Fibroblast of peridontal ligament (primary cell): Measurements from ENCODE around the gene ASTN2.

Experiments
- DNase-seq: peaks from one replicate; pipeline ENCODE4 v3.0.0-alpha.2; 2010; ENCODE audit errors: extremely low read depth

ASTN2 gene

DNA sequence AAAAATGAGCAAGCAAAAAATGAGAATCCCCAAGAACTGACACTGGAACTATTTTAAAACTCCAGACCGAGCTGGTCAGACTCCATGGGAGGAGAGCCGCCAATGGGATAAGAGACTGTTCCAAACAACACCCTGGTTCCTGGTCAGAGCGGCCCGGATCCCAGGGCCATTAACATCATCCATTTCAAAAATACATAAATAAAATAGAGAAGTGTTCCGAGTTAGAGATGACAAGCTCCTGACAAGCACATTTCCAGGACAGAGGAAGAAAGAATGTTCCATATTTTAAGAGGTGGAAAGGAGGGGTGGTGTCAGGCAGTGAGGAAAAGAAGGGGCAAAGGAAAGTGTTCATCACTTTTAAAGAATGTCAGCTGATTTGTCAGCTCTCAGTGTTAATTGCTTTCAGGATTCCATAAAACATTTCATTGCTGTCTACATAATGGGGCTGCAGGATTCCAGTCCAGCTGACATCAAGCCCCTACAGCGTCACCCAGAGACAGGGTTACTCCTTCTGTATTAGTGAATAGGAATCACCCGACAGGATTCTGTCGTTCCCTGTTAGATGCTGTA, 930.3 kb downstream of the ASTN2 start:
- DNase-seq, result no peak

DNA sequence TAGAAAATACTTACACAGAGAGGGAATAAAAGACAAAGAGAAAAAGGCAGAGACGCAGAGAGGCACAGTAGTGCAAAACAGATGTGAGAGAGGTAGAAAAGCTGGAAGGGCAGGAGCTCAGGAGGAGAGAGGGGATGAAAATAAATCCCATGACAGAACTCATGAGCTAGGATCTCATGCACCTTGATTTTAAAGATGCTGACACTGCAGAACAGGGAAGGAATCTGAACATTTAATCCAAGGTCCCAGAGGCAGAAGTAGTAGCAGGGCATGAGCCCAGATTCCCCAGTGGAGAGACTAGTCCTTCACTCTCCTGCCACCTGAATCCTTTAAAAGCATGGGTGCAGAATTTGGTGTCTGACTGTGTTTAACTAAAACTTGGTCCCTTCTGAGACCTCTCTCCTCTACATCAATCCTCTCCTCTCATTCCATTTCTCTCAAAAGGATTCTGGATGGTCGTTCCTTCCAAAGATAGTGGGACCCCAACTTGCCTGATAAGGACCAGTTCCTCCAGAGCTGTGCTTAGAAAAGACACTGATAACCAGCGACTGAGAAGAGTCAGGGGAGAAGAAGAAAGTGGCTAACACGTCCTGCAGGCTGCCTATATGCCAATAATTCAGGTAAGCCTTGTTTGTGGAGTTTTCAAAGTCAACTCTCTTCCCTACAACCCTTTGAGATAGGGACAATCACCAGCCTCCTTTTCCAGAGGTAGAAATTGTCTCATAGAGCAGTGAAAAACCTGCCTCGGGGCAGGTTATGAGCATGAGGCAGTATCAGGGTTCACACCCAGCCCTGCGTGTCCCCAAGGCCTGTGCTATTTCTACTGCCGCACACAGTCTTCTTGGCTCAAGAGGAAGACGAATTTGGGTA, 931.0 kb downstream of the ASTN2 start:
- no peak for DNase-seq

DNA sequence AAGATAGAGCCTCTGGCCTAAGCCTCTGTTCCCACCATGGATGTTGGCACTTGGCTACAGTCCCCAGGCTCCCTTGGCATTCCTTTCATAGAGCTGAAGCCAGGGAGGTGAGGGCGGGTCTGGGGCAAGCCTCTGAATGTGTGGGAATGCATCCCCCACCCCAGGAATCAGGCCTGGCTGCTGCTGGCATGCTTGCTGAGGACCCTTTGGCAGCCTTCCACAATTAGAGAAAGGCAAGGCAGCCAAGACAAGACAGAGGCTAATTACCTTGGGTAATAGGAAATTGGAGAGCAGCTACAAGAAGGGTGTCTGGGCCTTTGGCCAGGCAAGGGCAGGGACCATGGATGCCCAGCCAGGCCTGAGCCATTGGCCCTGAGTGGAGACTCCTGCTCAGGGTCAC, 932.1 kb downstream of the ASTN2 start:
- DNase-seq, result no peak

DNA sequence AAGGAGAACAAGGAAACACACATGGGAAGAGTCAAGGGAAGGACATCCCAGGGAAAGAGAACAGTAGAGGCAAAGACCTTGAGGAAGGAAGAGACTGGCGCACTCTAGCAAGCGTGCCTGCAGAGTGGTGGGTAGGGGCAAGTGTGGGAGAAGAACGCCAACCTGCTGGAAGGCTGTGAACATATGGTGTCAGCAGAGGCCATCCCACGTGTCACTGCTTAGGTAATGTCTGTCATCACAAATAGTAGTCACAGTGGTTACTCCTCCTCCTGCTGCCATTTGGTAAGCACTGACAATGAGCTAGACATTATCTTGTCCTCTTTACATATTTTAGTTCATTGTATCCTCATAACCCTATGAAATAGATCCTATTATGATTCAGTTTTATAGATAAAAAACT, 934.2 kb downstream of the ASTN2 start:
- DNase-seq, result no peak

DNA sequence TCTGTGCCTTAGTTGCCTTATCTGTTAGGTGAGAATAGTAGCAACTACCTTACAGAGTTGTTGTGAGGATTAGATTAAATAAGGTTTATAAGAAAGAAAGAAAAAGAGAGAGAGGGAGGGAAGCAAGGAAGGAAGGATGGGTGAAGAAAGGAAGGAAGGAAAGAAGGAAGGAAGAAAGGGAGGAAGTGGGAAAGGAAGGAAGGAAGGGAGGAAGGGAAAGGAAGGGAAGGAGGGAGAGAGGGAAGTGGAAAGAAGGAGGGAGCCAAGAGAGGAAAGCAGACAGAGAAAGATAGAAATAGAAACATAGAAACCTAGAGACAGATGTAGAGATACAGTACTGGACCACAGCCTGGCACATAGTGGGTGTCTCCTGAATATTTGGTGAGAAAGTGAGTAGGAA, 934.9 kb downstream of the ASTN2 start:
- DNase-seq, result no peak

DNA sequence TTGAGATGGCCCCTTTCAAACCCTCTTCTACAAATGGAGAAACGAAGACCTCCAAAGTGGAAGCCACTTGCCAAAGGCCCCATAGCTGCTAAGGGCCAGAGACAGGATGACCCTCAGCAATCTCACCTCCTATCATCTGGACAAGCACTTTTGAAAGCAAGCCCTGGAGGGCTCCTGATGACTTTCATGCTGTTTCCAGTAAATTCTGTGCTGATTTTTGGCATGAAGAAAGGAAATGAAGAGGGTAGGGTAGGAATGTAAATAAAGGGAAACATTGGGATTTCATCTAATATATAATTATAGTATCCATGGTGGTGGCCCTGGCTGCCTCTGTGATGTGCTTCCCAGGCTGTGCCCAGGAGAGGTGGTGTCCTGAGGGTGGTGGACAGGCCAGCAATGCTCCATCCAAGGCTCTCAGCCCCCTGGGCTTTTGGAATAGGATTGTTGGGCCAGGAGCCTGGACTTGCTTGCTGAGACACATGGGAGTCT, 935.8 kb downstream of the ASTN2 start:
- DNase-seq, result peak; percentile 60

DNA sequence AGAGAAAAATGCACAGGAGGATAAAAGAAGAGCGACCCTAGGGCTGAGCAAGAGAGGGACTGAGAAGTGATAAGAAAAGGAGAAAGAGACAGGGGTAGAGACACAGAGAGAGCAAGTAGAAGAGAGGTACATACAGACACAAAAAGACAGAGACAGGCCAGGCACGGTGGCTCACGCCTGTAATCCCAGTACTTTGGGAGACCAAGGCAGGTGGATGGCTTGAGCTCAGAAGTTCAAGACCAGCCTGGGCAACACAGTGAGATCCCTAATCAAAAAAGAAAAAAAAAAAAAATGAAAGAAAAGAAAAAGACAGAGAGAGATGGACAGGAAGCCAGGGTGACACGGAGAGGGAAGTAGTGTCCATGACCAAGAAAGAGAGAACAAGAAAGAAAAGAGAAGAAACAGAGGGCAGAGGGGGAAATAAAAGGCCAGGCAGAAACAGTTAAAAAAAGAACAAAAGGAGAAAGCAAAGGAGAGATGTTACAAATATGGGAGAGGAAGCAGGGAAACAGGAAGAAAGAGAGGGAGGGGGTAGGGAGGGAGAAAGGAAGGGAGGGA, 937.2 kb downstream of the ASTN2 start:
- DNase-seq, result no peak

DNA sequence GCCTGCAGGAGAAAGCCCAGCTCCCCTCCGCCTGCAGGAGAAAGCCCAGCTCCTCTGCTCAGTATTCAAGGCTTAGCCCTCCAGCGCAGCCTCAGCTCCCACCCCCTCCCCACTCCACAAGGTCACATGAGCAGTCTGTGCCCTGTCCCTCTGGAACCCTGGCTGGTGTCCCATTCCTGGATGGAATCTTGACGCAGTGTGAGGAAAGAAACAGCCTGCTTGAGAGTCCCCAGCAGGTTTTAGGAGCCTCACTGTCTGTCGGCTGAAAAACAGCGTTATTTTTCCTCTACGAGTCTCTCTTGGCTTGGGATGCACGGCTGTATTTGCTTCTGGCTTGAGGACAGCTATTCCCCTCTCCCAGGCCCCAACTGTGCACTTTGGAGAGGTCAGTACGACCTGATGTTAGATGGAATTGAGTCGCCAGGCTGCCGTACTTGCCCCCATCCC, 937.9 kb downstream of the ASTN2 start:
- DNase-seq, result no peak

DNA sequence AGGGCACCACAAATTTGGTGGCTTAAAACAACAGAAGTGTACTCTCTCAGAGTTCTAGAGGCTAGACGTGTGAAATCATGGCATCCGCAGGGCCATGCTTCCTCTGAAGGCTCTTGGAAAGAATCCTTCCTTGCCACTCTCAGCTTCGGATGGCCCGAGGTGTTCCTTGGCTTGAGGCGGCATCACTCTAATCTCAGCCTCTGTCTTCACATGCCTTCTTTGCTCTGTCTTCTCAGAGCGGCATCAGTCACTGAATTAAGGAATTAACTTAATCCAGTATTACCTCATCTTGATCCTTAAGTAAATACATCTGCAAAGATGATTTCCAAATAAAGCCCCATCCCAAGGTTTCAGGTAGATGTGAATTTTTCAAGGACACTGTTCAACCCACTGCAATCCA, 938.9 kb downstream of the ASTN2 start:
- no peak for DNase-seq

DNA sequence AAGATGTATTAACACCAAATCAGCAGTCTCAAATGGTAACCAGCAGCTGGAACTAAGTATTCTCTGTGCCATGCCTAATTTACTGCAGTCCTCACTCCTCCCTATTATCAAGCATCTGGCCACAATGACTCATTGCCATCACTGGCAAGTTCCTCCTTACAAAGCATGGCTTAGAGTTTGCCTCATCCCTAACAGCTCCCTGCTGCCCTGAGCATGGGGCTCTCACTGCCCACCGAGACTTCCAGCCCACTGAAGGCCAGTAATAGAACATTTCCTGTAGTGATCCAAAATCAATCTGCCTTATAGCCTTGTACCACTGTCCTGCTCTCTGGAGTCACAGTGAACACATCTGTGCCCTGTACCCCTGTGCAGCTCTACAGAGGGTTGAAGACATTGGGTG, 939.7 kb downstream of the ASTN2 start:
- DNase-seq, result peak; percentile 74

DNA sequence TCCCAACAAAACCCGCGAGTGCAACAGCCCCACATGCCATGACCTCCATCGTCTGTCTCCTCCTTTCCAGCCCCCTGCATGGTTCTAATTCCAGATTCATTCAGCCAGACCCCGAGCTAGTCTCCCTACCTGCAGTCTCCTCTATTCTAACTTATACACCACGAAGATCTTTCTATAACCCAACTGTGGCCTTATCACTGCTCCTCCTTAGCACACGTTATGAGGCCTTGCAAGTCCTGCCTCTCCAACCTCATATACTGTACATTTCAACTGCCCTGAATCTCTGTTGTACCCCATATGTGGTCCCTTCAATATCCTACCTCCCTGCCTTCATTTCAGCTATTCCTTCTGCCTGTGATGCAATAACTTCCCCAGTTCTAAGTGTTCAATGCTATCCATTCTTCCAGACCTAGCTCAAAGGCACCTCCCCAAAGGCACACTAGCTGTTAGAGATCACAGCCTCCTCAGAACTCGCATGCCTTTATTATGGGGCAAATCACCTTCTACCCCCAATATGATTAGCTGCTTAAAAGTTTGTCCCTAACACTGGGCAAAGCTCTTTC, 942.8 kb downstream of the ASTN2 start:
- DNase-seq, result no peak

DNA sequence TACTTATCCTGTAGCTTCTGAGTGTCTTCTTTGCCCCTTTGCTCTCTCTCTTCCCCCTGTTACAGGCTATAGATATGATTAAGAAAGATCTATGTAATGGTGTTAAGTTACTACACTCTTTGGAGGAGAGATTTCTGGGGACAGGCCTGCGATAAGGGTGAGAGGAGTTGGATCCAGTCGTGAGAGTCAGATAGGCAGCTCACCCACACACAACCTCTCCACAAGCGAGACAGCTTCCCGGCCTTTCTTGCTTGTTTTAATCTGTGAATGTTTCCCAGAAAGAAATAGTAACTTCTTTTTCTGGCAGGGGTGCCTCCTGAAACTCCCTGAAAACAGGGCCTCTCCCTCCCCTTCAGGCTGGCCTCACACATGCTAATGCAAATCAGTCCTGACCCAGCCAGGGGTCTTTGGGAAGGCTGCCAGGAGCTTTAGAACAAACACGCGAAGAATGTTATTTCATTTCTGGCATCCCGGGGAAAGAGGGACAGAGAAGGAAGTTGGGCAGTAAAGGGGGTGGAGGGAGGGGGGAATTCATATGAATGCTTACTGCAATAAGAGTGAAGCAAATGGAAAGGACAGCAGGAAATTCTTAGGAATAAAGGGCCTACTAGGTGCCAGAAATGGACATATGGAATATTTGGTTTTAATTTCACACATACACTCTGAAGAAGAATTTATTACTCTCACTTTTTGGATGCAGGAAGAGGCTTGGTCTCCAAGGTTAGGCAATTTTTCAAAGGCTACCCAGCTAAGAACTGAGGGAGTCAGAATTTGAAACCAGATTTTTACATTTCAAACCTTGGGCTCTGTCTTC, 943.6 kb downstream of the ASTN2 start:
- DNase-seq, result peak; percentile 82

DNA sequence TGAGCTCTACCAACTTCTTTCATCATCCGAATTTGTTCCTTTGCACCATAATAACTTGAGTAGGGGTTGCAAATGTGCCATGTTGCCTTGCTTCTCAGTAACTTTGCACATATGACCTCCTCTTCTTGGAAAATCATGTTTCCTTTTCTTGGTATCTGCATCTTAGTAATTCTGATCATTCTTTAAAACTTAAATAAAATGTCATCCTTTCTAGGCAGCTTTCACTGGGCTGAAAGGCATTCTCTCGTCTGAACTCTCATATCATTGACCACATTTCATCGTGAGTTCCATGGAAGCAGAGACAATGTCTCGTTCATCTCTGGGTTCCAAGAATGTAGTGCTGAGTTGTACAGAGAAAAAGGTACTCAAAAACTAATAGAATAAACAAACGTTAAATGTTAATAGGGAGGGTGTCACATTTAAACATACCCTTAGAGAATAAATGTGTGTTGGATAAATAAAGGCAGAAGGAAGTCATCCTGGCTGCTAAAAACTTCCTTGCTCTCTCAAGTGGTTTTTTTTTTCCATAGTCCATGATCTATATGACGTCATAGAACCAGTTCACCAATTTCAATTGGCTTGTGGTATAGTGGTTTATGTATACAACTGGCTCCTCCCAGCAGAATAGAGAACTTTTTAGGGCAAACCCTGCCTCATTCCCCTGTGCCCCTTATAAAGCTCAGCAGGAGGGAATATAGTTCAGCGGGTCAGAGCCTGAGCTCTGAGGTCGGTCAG, 945.9 kb downstream of the ASTN2 start:
- DNase-seq, result no peak

DNA sequence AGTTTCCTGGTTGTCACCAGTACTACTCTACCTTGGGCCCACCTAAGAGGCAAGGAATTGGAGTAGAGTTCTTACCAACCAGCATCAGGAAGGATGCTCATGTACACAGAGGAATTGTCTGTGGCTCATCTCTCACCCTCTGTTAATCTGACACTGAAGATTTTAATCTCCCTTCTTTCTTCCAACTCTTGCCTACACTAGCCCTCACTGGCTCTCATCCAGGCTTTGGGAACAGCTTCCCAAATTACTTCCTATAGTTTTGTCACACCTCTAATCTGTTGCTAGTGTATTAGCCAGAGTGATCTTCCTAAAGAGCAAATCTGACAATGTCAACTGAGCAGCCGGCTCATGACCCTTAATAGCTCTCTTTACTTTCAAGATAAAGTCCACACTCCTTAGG, 946.5 kb downstream of the ASTN2 start:
- DNase-seq, result no peak

DNA sequence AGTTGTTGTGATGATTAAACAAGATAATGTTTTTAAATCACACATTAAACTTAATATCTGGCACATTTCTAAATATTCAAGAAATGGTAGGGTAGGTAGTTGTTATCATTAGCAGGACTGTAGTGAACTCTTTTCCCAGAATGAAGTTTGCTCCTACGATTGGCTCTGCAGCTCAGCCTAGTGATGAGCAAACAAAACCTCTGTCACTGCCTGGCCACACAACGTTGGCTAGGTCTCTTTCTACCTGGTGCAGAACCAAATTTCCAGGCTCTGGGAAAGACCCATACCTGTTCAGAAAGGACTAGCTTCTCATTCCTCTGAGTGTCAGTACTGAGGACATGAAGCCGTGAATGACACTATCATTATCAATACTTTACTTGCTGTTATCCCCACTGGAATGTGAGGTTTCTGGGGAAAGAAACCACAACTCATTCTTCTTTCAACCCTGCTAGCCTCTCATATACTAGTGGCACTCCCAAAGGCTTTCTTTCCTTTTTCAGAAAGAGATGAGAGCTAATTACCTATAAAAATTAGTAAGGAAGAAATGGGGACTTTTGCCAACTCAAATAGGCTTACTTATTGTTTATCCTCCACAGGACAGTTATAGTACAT, 947.0 kb downstream of the ASTN2 start:
- DNase-seq, result no peak

DNA sequence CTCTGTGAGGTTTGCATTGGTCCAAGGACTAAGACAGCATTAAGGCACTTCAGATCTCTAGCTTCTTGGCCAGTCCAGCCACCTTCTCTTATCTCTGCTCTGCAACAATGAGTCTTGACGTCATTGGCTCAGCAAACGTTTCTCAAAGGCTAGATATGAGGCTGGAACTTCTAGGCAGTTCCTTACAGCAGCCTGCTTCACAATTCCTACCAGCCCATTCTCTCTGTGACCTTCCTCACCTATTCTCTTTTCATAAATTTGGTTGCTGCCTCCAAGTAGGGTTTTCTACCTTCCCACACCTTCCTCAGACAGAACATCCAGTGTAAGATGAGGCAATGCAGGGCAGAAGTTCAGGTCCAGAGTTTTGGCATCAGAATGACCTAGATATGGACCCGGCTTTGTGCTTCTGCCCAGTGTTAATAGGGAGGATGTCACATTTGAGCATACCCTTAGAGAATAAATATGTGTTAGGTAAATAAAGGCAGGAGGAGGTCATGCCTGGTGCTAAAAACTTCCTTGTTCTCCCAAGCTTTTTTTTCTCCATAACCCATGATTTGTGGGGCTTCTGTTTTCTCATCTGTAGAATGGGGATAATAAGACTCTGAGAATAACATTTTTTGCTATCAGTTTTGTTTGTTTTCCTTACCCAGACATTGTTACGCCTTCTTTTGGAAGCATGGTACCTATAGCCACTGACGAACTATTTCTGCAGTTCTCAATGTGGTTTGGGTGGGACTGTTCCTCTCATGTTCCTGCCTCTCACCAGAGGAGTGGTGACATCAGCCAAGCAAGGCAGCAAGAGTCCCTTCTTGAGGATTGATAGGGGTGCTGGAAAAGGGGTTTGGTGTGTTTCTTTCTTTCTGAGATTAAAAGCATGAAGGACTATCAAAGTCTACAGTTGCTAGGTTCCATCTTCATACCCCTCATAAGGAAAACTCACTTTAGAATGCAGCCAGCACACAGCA, 948.3 kb downstream of the ASTN2 start:
- DNase-seq, result no peak

DNA sequence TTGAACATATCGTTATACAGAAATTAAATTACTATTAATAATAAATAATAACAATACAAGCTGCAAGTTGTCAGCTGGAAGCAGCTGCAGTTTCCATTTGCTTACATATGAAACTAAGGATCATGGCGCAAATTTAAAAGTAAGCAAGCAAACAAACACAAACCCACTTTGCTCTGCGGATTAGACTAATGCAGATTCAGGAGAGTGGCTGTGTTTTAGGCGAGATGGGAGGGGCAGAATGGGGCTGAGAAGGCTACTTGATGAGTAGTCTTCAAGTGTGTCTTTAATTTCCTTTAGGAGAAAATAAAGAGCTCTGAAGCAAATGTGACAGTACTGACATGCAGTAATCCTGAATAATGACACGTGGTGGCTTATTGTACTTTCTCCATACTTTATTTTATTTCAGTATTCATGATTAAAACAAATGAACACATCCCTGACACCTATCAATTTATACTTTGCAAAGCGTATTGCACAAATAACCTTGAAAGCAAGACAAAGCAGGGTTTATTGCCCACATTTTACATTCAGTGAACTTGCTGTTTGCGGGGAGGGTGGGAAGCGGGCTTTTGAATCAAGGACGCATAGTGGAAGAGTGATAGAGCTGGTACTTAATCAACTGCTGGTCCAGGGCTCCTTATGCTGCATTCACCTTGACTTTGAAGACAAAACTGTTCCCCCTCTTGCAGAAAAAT, 949.1 kb downstream of the ASTN2 start:
- no peak for DNase-seq

DNA sequence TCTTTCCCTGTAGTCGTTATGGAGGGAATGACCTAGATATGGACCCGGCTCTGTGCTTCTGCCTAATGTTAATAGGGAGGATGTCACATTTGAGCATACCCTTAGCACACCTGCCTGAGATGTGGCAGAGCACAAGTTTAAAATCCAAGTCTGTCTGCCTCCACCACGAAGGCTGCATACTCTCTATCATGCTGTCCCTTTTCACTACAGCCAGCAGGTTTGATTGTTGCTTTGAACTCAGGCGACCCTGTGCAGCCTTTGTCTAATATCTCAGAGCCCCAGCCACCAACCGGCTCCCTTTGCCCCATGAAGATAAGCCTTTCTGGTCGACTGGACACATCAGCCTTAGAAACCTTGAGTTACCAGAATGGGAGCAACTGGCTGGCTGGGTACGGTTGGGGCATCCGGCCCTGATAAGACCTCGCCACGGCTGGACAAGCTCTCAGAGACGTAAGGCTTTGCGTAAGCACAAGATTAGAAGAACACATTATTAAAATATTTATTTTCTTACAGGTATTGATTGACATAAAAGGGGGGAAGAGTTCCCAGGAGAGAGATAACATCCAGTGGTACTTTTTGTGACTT, 949.8 kb downstream of the ASTN2 start:
- DNase-seq, result no peak

DNA sequence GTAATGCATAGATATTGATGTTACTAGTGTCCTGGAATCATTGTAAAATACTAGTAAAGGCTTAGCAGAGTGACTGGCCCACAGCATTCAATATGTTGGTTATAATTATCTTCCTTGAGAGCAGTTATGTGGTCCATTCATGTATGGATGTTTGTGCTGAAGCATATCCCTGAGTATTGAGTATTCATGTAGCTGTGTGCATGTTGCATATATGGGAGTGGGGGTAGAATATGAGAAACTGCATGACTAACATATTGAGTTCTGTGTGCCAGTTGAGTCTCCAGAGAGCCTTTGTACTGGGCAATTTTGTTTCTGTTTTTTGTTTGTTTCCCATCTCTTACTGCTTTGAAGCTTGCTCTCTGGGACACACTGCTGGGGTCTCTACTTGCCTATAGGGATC, 950.4 kb downstream of the ASTN2 start:
- DNase-seq, result no peak
